ENCODE measurements around the gene NCKAP5. TPM values are rescaled to one million over a fixed set of nuclear protein-coding genes. Genes with fewer than 3 reads are reported as not detected.

The NCKAP5 gene
- total and polyA plus RNA-seq, 2 of the 8 experiments (the other 6 are each of a cell fraction or from before 2014, with no cell fraction given): 0.27 to 0.86 TPM

- H3K9me3 ChIP-seq (ENCODE audit: insufficient read depth in 2 of 2, low read depth in 1 of 2, low read length in 1 of 2): no peaks in the 10 kb centered on the region
- no peak overlapping the region for H3K4me3 ChIP-seq (ENCODE audit: extremely low read depth in 1 of 4, insufficient read depth in 2 of 4, low read depth in 3 of 4, low read length in 4 of 4)
- ChIA-PET POLR2A (ENCODE audit: partially characterized antibody) (no interaction called here), CTCF (ENCODE audit: partially characterized antibody) (interaction anchor here (1.4 kb wide), 1 partner anchor 37 kb away, joined by 3 read pairs; no protein-coding TSS in a partner anchor)
- H3K4me1 ChIP-seq (replicated peaks in 1 of 4; ENCODE audit: control insufficient read depth in 3 of 4, insufficient read depth in 4 of 4, low read length in 3 of 4): peaks cover 0 to 2% (median 0%) of the 10 kb centered on the region in 4 experiments; a peak in 1 of 7 replicates
- no peak overlapping the region for H3K27ac ChIP-seq (ENCODE audit: low read depth, low read length)
- H3K14ac ChIP-seq (ENCODE audit: insufficient read length): no peak overlapping the region
- H2AK5ac ChIP-seq (ENCODE audit: low read depth, low read length): no peak overlapping the region
- H2BK12ac ChIP-seq (ENCODE audit: low read depth, low read length): no peak overlapping the region
- H3K23ac ChIP-seq (ENCODE audit: insufficient read length): no peak overlapping the region
- DNase-seq (ENCODE audit: low read depth in 1 of 2, low spot score in 2 of 2): no peak
- no peak overlapping the region for H4K5ac ChIP-seq (ENCODE audit: insufficient read length, low read depth, low read length)
- H3K79me2 ChIP-seq (ENCODE audit: control insufficient read depth in 1 of 2, insufficient read depth in 2 of 2, low read length in 2 of 2): no peaks in the 10 kb centered on the region
- FAIRE-seq: no peak
- no peaks in the 10 kb centered on the region for H3K27me3 ChIP-seq (replicated peaks in 1 of 4; ENCODE audit: control insufficient read depth in 3 of 4, extremely low read depth in 1 of 4, insufficient read depth in 3 of 4, low read length in 3 of 4)
- no peak overlapping the region for H2BK120ac ChIP-seq (replicated peaks; ENCODE audit: low read depth, low read length)
- H2BK5ac ChIP-seq (ENCODE audit: low read depth, low read length): no peak overlapping the region
- no peak overlapping the region for H2BK15ac ChIP-seq (ENCODE audit: low read length)
- H3K23me2 ChIP-seq (ENCODE audit: low read depth, low read length): no peaks in the 10 kb centered on the region
- TF ChIP-seq JUN (IDR thresholded peaks at IDR 0.05; ENCODE audit: low read depth, low read length) (no peak), RFX5 (IDR thresholded peaks at IDR 0.05; ENCODE audit: borderline replicate concordance, low read depth, low read length) (no peak), RNF2 (IDR thresholded peaks at IDR 0.05; ENCODE audit: borderline replicate concordance, low read depth, low read length, missing control alignments, poor library complexity, severe bottlenecking) (no peak)
- no peaks in the 10 kb centered on the region for H4K20me1 ChIP-seq (replicated peaks in 1 of 2; ENCODE audit: control insufficient read depth in 1 of 2, insufficient read depth in 2 of 2, low read length in 2 of 2)
- no peaks in the 10 kb centered on the region for H3K79me1 ChIP-seq (ENCODE audit: low read depth, low read length)
- no peak overlapping the region for H2BK20ac ChIP-seq (ENCODE audit: low read length)
- no peaks in the 10 kb centered on the region for H3K36me3 ChIP-seq (ENCODE audit: control insufficient read depth in 2 of 4, insufficient read depth in 4 of 4, low read length in 3 of 4)
- WGBS, 2 experiments (ENCODE audit: extremely low coverage in 1 of 2, insufficient coverage in 1 of 2, insufficient read length in 1 of 2, insufficient replicate concordance in 2 of 2, low coverage in 1 of 2, low lambda C conversion rate in 2 of 2, missing lambda C conversion rate in 1 of 2): 87% methylated on average over 1 of the region's 1 CpG; no CpG with 5 or more reads in 1 of the 2 experiments
- H3K4me2 ChIP-seq (ENCODE audit: insufficient read depth in 1 of 2, low read depth in 2 of 2, low read length in 2 of 2): no peak overlapping the region
- H4K91ac ChIP-seq (replicated peaks; ENCODE audit: insufficient read length, low read length): no peak overlapping the region
- H4K8ac ChIP-seq (ENCODE audit: extremely low read depth, insufficient read depth, low read length): no peak overlapping the region
- H3K18ac ChIP-seq (ENCODE audit: extremely low read depth, low read length): no peak overlapping the region
- H3K56ac ChIP-seq (replicated peaks; ENCODE audit: insufficient read length, low read depth, low read length): no peak overlapping the region
- no peak overlapping the region for H2AFZ ChIP-seq (ENCODE audit: low read length)
- no peak overlapping the region for H3K9ac ChIP-seq (replicated peaks in 1 of 4; ENCODE audit: extremely low read depth in 1 of 4, low read depth in 3 of 4, low read length in 3 of 4)
- H3K4ac ChIP-seq (replicated peaks; ENCODE audit: insufficient read length, low read depth, low read length): no peak overlapping the region
These were observed 39.4 kb upstream of the NCKAP5 start for GRCh38 chr2:133607679-133608078.
